Renal cortex interstitium (tissue), 11 donors: ENCODE results near the gene FNDC3A. TPM values are rescaled to one million over a fixed set of nuclear protein-coding genes. Genes with fewer than 3 reads are reported as not detected.
"Not testable (repeated sequence)": the region's sequence is repeated elsewhere in the genome, so short reads cannot be mapped to it uniquely, and the experiment has no call there.

ENCODE experiments used
- DNase-seq, 11 donors: peaks; one replicate each; pipeline ENCODE4 v3.0.0-alpha.2; 2013; ENCODE audit warnings: low read depth in 9 of 11, low spot score in 4 of 11; ENCODE audit errors: extremely low read depth in 1 of 11
- polyA plus RNA-seq, 3 donors: library from polyadenylated mRNA; unstranded; fragments of 120-200 nt; gene quantifications; one replicate each; pipeline ENCODE4 v1.2.1, GENCODE V29; 2013; ENCODE audit not compliant: insufficient read length in 3 of 3

FNDC3A gene
- polyA plus RNA-seq, 3 donors, result 71.0 to 88.5 (median 86.9) TPM

GRCh38 chr13:49062297-49062896 lies 86.7 kb downstream of the FNDC3A start:
- no peak for DNase-seq

GRCh38 chr13:49063011-49063410 lies 87.3 kb downstream of the FNDC3A start:
- no peak for DNase-seq

- no peak for DNase-seq
Observed at GRCh38 chr13:49063497-49063896, 87.8 kb downstream of the FNDC3A start.

GRCh38 chr13:49064476-49064875 lies 88.8 kb downstream of the FNDC3A start:
- no peak for DNase-seq

GRCh38 chr13:49066856-49067255 lies 91.1 kb downstream of the FNDC3A start:
- no peak for DNase-seq

GRCh38 chr13:49068498-49068897 lies 92.8 kb downstream of the FNDC3A start:
- not testable (repeated sequence) for DNase-seq

DNA sequence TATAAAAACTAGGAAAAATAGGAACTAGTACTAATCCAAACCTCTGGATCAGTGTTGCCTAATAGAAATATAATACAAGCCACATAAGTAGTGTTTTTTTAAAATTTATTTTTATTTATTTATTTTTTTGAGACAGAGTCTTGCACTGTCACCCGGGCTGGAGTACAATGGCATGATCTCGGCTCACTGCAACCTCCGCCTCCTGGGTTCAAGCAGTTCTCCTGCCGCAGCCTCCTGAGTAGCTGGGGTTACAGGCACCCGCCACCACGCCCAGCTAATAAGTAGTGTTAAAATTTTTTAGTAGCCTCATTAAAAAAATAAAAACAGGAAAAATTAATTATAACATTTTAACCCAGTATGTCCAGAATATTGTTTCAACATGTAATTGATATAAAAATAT lies 94.3 kb downstream of the FNDC3A start:
- DNase-seq, result not testable (repeated sequence)

- DNase-seq, result no peak
Observed at GRCh38 chr13:49071341-49071937, 95.7 kb downstream of the FNDC3A start.

GRCh38 chr13:49082653-49083536 lies 107.2 kb downstream of the FNDC3A start:
- no peak for DNase-seq

DNA sequence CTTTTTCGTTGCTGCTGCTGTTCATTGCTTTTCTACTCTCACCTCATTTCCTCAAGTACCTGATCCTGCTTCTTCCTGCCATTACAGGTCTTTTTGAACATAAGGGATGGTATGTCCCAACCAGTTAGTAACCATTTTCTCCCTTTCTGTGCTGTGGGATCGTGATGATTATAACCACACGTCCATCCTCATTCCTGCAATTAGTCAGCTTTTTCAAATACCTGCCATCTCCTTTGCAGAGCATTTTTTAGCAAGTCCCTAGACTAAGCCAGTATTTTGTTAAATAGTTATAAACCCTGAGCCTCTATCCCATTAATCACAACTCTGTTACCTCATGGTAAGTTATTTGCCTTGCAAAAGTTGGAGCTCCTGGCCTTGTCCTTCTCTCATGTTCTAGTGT lies 109.2 kb downstream of the FNDC3A start:
- no peak for DNase-seq

GRCh38 chr13:49086722-49087121 lies 111.0 kb downstream of the FNDC3A start:
- no peak for DNase-seq

- DNase-seq, result no peak
Observed at GRCh38 chr13:49093376-49093775, 117.7 kb downstream of the FNDC3A start.

- no peak for DNase-seq
Observed at GRCh38 chr13:49097374-49097773, 121.7 kb downstream of the FNDC3A start.

DNA sequence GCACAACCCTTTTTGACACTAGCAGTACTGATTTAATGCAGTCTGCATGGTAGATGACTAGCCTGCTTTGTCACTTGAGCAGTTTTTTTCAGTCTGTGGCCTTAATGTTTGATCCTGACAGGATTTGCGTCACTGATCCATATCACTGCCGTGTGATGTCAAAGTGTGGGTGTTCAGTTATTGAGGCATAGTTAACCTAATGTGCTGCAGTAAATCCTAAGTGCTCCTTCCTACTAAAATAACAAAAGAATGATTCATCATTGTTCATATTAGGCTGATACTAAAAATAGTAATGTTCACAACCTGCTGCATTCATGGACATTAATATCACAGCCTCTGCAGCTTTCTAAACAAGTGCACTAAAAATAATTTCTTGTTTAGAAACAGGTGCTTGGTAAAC lies 122.5 kb downstream of the FNDC3A start:
- no peak for DNase-seq

DNA sequence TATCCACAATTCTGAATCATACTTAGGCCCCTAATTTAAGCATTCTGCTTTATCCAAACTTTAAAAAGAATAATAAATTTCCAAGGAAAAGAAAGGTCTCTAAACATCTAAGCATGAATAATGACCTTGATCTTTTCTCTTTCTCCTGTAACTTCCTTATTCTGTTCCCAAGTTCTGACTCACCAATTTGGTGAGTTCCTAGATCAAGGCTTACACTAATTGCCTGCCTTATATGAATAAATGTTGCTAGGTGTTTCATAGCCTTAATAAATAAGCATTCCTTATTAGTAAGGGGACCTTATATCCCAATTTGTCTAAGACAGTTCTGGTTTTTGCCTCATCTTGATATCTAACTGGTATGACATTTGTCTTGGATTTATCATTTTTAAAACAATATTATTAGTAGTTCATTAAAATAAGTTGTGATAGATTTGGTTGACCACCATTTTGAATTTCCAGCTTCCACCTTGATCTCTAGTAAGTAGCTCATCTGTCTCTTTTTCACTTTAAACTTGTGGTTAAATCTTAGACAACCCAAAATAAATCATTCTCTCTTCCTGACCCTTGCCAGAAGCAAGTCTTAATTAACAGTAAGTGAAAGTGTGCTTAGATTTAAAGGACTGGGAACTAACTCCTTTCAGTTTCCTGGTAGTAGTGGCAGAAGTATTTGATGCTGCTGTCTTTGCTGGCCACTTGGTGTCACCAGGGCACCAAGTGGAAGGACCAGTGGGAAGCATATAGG lies 123.2 kb downstream of the FNDC3A start:
- no peak for DNase-seq

DNA sequence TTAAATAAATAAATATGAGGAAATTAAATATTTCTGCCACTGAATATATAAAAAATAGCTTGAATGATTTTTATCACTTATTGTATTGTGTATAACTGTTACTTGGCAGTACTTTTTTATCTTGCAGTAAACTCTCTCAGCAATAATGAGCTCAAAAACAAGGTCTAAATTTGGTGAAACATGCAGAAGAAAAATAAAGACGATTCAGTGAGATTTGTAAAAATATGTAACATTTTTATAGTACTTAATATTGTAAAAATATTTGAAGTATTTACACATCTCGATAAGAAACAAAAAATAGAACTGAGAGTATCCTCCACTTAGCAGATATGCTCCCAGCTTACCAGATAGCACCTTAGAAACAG lies 123.8 kb downstream of the FNDC3A start:
- DNase-seq, result no peak

DNA sequence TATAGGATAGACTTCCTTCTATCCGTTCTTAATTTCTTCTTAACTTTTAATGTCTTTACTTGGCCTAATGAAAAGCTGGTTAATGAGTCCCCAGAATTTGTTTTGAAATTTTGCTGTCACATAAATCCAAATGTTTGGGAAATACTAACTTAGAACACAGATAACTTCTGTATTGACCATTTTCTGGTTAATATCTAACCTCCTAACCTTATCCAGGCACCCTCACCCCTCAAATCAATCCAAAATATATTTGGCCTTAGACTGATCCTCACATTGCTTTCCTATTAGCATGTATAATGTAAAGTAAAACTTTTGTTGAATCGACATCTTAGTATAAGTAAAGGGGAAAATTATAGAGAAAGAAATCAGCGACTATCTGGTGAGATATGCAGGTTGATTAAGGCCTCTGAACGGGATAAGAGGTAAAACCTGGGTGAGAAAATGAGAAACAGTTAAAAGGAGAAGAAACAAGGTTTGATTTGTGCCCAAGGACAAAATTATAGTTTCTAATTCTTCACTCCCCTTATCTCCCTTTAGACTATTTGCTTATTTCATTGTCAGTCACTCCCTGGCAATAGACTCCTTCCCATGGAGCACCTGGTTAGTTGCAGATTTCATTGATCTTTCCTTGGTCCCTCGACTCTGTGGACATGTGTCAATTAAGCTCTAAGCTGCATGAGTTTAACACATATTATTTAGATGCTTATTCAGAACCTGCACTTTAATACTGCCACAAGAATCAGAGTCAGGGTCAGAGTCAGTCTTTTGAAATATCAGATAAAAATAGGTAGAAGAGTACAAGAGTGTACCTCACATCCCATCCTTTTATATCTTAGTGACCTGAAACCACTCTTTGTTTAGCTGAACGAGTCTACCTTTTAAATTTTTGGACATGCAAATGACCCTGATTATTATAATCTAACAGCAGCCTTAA lies 125.2 kb downstream of the FNDC3A start:
- DNase-seq, result no peak

DNA sequence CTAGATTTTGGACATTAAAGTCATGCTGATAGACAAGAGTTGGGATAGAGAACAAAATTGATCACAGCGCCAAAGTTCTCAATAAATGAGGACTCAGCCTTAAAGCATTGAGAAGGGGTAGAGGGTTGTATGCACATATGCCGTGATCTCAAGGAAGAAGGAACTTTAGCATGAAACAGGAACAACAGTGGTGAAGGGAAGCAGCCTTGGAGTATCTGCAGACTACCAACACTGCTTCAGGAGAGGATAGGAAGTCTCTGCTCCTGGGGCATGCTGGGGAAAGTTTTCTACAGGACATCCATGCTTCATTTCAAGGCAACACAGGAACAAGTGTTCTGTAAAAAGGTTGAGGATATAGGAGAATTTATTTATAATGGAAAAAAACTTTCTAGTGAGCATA lies 132.5 kb downstream of the FNDC3A start:
- DNase-seq, result no peak
